SU-DHL-6 (cell line): ENCODE data around the gene DCTN2.

Experiments used
- H2AFZ ChIP-seq: fragments of 200-600 bp; sonication (generic); 2 replicates; pipeline ENCODE4 v1.6.1; 2014; ENCODE audit warnings: low read depth, mild to moderate bottlenecking, moderate library complexity, mixed read lengths, antibody characterized with exemption, low read length; ENCODE audit not compliant: severe bottlenecking
- H3F3A ChIP-seq: fragments of 200-600 bp; shearing (Covaris generic); 2 replicates; pipeline ENCODE4 v1.6.0; 2016; ENCODE audit warnings: antibody characterized with exemption, mild to moderate bottlenecking; ENCODE audit not compliant: insufficient read depth
- H3K27ac ChIP-seq: fragments of 200-600 bp; sonication (generic); 2 replicates; pipeline ENCODE4 v1.5.1; 2016; ENCODE audit warnings: low read depth, mild to moderate bottlenecking, low read length, moderate library complexity, mixed read lengths
- H3K27me3 ChIP-seq: fragments of 200-600 bp; sonication (generic), shearing (Covaris generic); 2 replicates; pipeline ENCODE4 v1.6.0; 2014; ENCODE audit warnings: mild to moderate bottlenecking, low read length
- H3K36me3 ChIP-seq: fragments of 200-600 bp; sonication (generic); 2 replicates; pipeline ENCODE4 v1.6.1; 2014; ENCODE audit warnings: mild to moderate bottlenecking, low read length, mixed read lengths
- H3K4me2 ChIP-seq: fragments of 300-600, 200-600 bp; shearing (Covaris generic), sonication (generic); 2 replicates; pipeline ENCODE4 v1.6.0; 2014; ENCODE audit warnings: low read length, low read depth, mild to moderate bottlenecking; ENCODE audit not compliant: poor library complexity, severe bottlenecking
- H3K4me3 ChIP-seq: fragments of 200-600 bp; sonication (generic); 2 replicates; pipeline ENCODE4 v1.5.1; 2014; ENCODE audit warnings: antibody characterized with exemption, low read length, mild to moderate bottlenecking, mixed read lengths; ENCODE audit not compliant: insufficient read depth, poor library complexity, severe bottlenecking
- H3K79me2 ChIP-seq: fragments of 200-600 bp; sonication (generic); 2 replicates; pipeline ENCODE4 v1.6.1; 2014; ENCODE audit warnings: mild to moderate bottlenecking, low read length, moderate library complexity; ENCODE audit not compliant: insufficient read depth
- H3K9ac ChIP-seq: fragments of 200-600 bp; sonication (generic); 2 replicates; pipeline ENCODE4 v1.7.0; 2014; ENCODE audit warnings: mild to moderate bottlenecking, low read length
- H3K9me2 ChIP-seq: fragments of 200-600 bp; sonication (generic); replicated peaks from 2 replicates; pipeline ENCODE4 v1.6.1; 2014; ENCODE audit warnings: low read length; ENCODE audit not compliant: insufficient read depth
- H3K9me3 ChIP-seq: fragments of 200-600 bp; sonication (generic); 2 replicates; pipeline ENCODE4 v1.6.1; 2014; ENCODE audit warnings: low read length, mixed read lengths; ENCODE audit not compliant: insufficient read depth
- H4K20me1 ChIP-seq: fragments of 200-600 bp; sonication (generic); 2 replicates; pipeline ENCODE4 v1.6.1; 2014; ENCODE audit warnings: low read depth, mild to moderate bottlenecking, antibody characterized with exemption, low read length, moderate library complexity, mixed read lengths
- EZH2phosphoT487 ChIP-seq: fragments of 200-600 bp; sonication (generic), shearing (Covaris generic); conservative IDR thresholded peaks from 2 replicates; pipeline ENCODE4 v1.6.1; 2018; ENCODE audit warnings: mild to moderate bottlenecking, antibody characterized with exemption, low read length, moderate library complexity, mixed read lengths
- TF ChIP-seq, protein P1 (sequence below): fragments of 200-600 bp; sonication (generic); IDR thresholded peaks from one replicate; pipeline ENCODE4 v1.5.1; 2017; ENCODE audit warnings: antibody characterized with exemption, mild to moderate bottlenecking, low read length, moderate library complexity; ENCODE audit not compliant: insufficient read depth, poor library complexity, severe bottlenecking

Gene DCTN2

DNA sequence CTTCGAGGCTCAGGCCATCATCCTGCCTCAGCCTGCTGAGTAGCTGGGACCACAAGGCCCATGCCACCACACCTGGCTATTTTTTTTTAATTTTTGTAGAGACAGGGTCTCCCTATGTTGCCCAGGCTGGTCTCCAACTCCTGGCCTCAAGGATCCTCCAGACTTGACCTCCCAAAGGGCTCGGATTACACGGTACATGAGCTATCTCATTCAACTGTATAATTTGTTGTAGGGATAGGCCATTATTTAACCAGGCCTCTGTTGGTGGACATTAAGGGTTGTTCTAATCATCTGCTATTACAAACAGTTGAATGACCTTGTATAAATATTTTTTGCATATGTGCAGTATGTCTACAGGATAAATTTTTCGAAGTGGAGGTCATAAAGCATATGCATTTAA, 11.9 kb upstream of the DCTN2 start:
- Histone ChIP-seq H4K20me1 (no peaks in the 10 kb centered on the region), H2AFZ (no peak overlapping the region), H3K79me2 (no peaks in the 10 kb centered on the region), H3K27ac (no peak overlapping the region), H3K9me3 (no peaks in the 10 kb centered on the region), H3K4me3 (no peak overlapping the region), H3K9me2 (no peaks in the 10 kb centered on the region), H3K9ac (no peak overlapping the region), H3F3A (no peaks in the 10 kb centered on the region), H3K27me3 (no peaks in the 10 kb centered on the region), H3K36me3 (no peaks in the 10 kb centered on the region), H3K4me2 (no peak overlapping the region)
- TF ChIP-seq, protein P1, sequence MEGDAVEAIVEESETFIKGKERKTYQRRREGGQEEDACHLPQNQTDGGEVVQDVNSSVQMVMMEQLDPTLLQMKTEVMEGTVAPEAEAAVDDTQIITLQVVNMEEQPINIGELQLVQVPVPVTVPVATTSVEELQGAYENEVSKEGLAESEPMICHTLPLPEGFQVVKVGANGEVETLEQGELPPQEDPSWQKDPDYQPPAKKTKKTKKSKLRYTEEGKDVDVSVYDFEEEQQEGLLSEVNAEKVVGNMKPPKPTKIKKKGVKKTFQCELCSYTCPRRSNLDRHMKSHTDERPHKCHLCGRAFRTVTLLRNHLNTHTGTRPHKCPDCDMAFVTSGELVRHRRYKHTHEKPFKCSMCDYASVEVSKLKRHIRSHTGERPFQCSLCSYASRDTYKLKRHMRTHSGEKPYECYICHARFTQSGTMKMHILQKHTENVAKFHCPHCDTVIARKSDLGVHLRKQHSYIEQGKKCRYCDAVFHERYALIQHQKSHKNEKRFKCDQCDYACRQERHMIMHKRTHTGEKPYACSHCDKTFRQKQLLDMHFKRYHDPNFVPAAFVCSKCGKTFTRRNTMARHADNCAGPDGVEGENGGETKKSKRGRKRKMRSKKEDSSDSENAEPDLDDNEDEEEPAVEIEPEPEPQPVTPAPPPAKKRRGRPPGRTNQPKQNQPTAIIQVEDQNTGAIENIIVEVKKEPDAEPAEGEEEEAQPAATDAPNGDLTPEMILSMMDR: no peak
- no peak for TF ChIP-seq EZH2phosphoT487

DNA sequence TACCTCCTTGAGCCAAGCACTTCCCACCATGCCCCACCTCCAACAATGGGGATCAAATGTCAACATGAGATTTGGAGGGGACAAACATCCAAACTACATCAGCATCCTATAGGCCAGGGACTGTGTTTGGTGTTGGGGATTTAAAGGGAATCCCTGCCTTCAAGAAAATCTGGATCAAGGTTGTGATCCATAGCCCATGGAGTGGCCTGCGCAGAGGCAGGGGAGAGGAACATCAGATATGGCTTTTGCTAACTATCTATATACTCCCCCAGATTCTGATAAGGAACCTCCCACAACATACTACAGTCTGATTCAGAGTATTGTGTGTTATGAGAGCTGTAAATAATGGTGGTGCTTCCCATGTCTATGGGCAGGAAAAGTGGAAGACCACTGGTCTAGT, 7.9 kb upstream of the DCTN2 start:
- Histone ChIP-seq H3K4me3 (no peak overlapping the region), H3K36me3 (no peaks in the 10 kb centered on the region), H3K9ac (no peak overlapping the region), H3K27ac (no peak overlapping the region), H3F3A (no peaks in the 10 kb centered on the region), H4K20me1 (no peaks in the 10 kb centered on the region), H3K79me2 (no peaks in the 10 kb centered on the region), H3K9me3 (no peaks in the 10 kb centered on the region), H2AFZ (no peak overlapping the region), H3K9me2 (no peaks in the 10 kb centered on the region), H3K27me3 (no peaks in the 10 kb centered on the region), H3K4me2 (no peak overlapping the region)
- TF ChIP-seq, protein P1: no peak

DNA sequence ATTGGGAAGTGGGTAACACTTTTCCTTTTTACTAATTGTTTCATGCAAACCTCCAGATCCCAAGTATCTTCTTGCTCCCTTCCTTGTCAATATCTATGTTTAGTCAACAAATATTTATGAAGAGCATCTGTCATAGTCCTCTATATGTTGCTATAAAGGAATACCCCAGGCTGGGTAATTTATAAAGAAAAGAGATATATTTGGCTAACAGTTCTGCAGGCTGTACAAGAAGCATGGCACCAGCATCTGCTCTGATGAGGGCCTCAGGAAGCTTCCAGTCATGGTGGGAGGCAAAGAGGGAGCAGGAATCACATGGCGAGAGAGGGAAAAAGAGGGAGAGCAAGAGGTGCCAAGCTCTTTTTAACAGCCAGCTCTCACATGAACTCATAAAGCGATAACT, 7.5 kb upstream of the DCTN2 start:
- Histone ChIP-seq H3K9me2 (no peaks in the 10 kb centered on the region), H3K9ac (no peak overlapping the region), H3K79me2 (no peaks in the 10 kb centered on the region), H3F3A (no peaks in the 10 kb centered on the region), H3K9me3 (no peaks in the 10 kb centered on the region), H3K27ac (no peak overlapping the region), H3K27me3 (no peaks in the 10 kb centered on the region), H4K20me1 (no peaks in the 10 kb centered on the region), H3K4me3 (no peak overlapping the region), H3K36me3 (no peaks in the 10 kb centered on the region), H2AFZ (no peak overlapping the region), H3K4me2 (no peak overlapping the region)
- no peak for TF ChIP-seq EZH2phosphoT487
- TF ChIP-seq, protein P1: no peak
